Pons (tissue), 1 donor: ENCODE data around the gene FAM89B.

Experiments
- DNase-seq: peaks from one replicate; pipeline ENCODE4 v3.0.0-alpha.2; 2016; ENCODE audit warnings: low spot score

Gene FAM89B

DNA sequence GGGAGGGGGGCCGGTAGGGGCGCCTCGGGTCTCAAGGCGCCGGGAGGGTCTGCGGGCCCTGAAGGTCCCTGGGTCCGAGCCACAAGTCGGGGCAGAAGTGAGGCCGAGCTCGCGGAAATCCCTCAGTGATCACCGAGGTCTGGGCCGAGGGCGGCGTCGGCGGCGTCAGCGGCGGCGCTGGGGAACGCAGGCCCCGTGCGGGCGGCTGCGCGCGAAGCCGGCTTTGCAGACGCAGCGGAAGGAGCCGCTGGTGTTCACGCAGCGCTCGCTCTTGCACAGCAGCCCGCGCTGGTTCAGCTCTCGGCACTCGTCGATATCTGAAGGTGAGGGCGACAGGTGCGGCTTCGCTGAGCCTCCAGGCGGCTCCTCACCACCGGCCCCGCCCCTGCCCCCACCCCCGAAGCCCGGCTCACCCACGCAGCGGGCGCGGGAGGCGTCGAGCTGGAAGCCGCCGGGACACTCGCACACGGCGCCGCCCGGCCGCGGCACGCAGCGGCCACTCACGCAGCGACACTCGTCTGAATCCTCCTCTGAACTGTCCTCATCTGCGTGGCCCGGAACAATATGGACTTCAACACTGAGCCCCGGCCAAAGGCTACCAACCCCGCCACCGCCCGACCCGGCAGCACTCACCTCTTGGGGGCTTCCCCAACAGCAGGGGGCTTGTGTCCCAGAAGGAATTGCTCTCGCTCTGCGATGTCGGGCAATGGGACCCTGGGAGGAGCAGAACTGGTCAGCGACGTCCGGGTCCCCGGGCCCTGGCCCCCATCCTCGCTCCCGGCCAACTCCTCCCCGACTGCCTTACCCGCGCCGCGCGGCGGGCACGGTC lies 33.2 kb upstream of the FAM89B start:
- DNase-seq = no peak

DNA sequence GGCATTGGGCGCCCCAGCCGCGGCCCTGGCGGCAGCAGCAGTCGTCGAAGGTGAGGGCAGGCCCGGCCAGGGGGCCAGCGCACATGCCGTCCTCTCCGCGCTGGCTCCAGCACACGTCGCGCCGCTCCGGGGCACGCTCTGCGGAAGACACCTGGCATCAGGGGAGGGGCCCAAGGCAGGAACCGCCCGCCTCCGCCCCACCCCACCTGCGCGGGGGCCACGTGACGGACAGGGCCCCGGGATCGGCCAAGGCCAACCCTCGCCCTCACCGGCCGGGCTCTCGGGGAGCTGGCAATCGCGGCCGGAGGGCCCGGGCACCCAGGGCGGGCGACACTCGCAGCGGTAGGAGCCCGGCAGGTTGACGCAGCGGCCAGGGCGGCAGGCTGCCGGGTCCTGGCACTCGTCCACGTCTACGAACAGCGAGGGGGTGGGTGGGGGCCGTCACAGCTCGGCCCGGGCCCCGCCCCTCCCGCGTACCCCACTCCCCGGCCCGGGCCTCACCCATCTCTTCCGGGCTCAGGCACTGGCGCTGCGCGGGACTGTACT lies 32.5 kb upstream of the FAM89B start:
- DNase-seq = no peak

DNA sequence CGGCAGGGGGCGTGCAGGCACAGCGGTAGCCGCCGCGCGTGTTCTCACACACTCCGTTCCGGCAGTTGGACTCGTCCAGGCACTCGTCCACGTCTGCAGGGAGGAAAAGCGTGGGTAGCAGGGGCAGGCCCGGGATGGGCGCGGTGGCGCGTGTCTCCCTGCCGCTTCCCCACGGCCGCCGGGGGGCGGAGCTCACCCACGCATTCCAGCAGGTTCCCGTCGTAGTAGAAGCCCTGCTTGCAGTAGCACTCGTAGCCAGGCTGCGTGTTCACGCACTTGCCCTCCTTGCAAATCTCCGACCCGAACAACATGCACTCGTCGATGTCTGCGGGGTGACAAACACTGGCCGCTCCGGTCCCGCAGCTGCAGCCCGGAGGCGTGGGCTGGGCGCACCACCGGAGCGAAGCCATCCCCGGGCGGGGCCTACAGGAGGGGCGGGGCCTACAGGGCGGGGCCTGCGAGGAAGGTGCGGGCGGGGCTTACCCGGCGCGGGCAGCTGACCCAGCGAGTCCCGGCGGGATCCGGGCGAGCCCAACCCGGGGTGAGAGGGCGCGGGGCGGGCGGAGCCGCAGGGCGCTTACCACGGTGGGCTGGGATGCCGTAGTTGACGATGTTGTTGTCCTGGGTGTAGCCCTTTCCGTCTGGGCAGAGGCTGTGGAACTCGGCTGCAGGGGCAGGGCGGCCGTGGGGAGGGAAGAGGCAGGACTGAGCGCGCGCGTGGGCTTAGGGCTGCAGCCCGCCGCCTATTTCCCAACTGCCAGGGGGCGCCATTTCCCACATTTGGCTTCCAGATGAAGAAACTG lies 31.8 kb upstream of the FAM89B start:
- peak; percentile 80 for DNase-seq

DNA sequence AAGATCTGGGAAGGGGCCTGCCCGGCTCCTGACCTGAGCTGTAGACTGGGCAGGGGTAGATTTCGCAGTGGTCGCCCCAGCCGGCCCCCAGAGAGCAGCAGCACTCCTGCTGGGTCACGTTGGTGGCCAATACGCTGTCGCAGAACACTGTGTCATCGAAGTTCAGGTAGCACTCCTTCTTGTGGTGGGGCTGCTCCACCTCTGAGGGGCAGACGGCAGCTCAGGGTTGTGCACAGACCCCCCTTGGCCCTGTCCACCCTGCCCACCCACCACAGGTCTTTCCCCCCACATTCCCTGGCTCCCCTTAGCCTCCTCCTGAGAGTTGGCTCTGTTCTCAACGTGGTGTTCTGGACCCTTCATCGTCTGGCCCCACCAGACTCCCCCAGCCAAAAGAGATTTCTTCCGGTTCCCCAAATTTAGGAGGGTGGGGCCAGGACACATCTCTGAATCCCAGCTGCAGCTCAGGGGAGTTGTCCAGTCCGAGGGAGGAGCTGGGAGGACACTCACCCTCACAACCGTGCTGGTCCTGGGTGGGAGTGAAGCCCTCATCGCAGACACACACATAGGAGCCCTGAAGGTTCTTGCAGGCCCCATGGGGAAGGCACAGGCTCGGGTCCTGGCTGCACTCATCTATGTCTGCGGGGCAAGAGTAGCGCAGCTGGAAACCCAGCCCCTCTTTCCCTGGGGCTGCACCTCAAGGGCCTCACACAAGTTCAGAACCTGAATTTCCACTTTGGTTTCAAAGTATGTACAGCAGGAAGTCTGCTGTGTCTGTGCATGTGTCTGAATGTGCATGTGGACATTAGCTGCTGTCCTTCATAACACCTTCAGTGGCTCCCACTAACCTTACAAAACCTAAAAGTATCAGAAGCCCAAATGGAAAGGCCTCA lies 31.0 kb upstream of the FAM89B start:
- no peak for DNase-seq

DNA sequence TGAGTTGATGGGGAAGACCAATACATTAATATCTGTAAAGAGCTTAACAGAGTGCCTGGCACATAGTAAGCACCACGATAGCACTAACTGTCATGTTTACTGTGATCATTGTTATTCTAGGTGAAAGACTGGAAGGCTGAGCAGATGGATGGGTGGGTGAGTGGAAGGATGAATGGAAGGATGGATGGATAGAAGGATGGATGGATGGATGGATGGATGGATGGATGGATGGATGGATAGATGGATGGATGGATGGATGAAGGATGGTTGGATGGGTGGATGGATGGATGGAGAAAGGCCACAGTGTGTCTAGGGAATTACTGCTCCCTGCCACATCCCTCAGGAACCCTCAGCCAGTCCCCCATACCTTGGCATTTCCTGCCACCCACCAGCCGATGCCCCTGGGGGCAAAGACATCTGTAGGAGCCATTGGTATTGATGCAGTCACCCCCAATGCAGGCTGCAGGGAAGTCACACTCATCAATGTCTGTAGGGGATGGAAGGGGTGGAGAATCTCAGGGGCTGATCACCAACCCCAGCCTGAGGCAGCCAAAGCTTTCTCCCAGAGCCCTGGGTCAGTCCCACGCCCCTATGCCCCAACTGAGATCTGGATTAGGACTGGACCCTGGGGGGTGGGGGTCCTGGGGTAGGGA lies 29.5 kb upstream of the FAM89B start:
- no peak for DNase-seq

DNA sequence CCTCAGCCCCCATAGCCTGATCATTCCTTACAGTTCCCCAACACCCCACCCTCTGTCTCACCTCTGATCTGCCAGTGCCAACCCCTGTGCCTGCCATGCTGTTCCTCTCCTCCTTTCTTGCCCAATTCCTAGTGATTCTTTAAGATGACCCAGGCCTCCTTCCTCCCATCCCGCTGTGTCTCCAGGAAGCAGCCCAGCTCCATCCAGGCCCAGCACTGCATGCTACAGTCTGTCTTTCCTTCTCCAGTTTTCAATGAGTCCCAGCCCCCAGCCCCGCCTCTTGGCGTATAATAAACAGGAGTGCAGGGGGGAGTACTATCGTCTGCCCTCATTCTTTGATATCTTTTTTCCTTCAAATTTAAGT lies 26.5 kb upstream of the FAM89B start:
- no peak for DNase-seq

DNA sequence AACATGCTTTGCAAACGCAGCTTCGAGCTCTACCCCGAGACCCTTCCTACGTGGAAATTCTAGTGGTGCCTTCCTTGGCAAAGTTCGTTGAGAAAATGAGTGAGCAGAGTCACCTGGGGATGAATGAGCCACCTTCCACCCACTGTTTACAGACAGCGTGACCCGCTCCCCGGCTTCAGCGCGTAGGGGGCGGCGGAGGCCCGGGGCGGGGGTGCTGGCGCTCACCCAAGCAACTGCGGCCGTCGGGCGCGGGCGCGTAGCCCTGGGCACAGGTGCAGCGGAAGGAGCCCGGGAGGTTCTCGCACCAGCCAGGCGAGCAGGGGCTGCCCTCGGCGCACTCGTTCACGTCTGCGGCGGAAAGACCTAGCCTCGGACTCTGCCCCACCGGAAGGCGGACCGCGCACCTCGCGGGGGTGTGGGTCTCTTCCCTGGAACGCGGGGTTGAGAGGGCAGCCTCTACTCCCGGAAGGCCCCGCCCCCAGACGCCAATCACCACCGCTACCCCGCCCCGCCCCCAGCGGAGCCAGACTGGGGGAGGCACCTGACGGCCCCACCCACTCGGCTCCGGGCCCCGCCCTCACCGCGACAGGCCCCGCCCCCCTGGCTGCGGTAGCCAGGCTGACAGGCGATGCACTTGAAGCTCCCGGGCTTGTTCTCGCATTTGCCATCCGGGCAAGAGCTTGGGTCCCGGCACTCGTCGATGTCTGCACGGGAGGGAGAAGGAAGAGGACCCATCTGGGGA lies 25.9 kb upstream of the FAM89B start:
- no peak for DNase-seq

DNA sequence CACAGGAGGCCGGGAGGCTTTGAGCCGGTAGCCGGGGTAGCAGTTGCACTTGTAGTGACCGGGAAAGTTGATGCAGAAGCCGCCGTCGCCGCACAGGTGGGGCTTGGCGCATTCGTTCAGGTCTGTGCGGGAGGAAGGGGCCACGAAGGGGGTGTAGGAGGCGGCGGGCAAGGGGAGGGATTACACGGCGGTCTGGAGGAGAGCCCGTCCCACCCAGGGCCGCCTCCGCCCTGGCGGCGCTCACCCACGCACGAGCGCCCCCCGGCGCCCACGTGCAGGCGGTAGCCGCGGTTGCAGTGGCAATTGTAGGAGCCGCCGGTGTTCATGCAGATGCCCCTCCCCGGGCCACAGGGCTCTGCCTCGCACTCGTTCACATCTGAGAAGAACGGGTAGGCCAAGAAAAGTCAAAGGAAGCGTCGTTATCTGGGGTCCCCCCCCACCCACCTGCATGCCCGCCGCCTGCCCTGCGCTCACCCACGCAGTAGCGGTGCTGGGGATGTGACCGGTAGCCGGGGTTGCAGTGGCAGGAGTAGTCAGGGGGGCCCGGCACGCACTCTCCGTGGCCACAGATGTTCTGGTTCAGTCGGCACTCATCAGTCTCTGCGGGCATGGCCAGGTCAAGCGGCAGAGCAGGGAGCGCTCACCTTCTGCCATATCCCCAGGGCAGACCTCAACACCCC lies 24.8 kb upstream of the FAM89B start:
- no peak for DNase-seq

DNA sequence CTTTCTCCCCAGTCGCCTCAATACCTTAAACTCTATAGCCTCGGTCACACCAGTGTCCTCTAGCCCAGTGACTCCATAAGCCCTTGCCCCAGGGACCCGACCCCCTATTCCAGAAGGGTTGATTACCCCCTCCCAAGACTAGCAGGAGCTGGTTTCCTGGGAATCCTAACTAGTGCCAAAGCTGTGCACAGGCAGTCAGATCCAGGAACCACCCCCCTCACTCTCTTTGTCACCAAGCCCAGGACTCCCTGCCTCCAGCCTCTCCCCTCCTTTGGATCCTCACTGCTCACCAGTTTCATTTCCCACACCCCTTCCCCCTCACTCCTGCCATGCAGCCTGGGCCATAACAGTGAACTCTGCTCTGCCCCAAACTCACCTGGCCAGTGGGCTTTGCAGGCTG lies 23.9 kb upstream of the FAM89B start:
- no peak for DNase-seq

DNA sequence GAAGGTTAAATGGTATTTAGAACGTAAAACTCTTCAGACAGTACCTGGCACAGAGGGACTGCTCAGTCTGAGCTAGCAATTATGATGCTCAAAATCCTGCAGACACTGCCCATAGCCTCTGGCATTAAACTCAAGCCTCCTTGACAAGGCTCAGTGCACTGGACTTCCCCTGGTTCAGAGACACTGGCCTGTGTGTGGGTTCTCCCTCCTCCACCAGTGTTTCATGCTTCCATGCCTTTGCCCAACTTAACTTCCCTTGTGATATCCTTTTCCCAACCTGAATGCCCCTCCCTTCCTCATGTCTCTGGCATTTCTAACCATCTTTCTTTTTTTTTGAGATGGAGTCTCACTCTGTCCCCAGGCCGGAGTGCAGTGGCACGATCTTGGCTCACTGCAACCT lies 23.2 kb upstream of the FAM89B start:
- DNase-seq = no peak

DNA sequence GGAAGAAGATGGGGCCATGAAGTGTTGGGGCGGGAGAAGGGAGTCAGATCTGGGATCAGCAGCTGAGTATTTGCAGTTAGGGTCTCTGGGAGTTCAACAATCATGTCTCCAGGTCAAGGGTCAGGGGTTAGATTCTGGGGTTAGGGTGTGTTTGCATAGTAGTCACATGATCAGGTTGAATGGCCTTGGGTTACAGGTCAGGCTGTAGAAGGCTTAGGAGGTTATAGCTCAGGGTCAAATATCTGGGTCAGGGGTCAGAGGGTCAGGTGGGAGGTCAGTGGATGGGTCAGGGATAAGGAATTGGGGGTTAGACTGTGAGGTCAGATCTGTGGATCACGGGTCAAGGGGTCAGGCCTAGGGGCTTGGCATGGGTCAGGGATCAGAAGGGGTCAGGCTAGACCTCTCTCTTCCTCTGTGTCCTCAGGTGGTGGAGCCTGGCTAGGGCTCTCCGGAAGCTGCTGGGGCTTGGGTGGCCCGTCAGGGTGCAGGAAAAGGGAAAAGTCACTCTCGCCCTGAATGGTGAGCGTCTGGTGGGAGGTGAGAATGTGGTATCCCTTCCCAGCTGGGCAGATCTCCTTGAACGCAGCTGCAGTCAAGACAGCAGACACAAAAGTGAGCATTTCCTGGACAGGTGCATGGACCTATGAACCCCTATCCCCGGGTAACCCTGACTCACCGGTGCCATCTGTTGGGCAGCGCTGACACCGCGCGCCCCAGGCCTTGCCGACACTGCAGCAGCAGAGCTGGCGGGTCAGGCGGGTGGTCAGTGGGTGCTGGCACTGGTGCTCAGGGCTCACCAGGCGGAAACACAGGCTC lies 20.6 kb upstream of the FAM89B start:
- DNase-seq = no peak

DNA sequence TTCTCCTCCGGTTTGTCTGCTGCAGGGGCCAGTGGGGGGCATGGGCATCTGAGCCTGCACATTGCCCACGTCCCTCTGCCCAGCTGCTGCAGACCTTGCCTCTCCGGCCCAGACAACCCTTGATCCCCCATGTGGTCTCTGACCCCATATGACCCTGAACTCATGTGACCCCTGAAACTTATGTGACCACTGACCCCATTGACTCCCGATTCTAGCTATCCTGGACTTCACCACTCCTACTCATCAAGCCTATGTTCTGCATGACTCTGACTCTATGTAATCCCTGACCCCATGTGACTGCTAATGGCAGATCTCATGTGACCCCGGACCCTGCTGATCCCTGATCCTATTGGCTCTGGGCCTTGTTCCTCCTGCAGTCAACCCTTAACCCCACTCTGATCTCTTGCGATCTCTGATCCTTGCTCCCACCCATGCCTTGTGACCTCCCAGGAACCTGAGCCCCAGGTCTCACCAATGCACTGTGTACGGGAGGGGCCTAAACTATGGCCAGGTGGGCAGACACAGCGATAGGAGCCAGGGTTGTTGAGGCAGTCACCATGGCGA lies 19.9 kb upstream of the FAM89B start:
- no peak for DNase-seq

DNA sequence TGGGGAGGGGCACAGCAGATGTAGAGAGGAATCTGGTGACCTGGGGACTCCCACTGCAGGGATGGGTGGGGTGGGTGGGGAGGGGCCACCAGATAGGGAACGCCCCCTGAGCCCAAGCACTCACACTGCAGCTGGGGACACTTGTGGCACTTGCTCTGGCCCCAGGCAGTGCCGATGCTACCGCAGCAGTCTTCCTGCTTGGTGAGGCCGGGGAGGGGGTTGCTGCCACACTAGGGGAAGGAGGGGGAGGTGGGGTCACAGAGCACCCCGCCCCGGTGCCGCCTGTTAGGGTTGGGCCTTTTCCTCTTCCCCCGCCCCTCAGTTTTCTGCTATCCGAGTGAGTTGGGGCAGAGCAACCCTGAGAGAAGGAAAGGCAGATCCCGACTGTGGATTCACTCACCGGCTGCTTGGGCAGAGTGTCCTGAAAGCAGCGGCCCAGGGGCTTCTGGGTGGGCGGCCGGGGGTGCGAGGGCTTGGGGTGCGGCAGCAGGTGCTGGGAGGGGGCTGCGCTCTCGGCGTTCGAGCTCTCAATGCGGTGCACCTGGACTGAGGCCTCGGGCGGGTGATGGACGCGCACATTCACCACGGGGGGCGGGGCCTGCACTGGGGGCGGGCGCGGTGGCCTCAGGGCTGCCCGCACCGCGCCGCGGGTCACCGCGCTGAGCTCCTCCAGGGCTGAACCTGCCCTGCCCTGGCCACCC lies 18.9 kb upstream of the FAM89B start:
- no peak for DNase-seq

DNA sequence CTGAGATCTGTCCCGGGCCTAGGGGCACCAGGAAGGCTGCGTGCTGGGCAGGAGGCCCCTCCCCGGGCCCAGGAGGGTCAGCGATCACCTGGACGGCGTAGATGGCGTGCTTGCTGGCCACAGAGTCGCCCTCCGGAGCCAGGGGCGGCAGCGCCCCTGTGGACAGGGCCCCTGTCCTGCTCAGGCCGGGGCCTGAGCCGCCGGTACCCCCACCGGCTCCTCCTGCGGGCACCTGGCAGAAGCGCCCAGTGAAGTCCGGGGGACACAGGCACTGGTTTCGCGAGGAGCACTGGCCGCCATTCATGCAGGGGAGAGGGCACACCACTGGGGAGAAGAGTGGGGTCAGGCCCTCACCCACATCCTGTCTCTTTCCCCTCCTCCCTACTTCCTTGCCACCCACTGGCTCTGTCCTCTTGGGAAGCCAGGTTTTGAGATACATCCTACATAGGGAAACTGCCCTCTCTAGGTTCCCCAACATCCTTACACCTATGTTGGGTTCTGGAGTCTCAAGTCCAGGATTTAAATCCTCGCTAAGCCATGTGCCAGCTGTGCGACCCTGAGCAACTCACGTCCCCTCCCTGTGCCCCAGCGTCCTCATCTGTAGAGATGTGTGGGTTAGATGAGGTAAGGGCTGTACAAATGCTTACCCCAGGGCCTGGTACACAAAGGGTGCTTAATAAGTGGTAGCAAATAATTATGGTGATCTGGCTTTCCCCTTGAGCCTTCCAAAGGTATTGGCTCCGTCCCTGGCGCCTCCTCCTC lies 18.1 kb upstream of the FAM89B start:
- DNase-seq = no peak

DNA sequence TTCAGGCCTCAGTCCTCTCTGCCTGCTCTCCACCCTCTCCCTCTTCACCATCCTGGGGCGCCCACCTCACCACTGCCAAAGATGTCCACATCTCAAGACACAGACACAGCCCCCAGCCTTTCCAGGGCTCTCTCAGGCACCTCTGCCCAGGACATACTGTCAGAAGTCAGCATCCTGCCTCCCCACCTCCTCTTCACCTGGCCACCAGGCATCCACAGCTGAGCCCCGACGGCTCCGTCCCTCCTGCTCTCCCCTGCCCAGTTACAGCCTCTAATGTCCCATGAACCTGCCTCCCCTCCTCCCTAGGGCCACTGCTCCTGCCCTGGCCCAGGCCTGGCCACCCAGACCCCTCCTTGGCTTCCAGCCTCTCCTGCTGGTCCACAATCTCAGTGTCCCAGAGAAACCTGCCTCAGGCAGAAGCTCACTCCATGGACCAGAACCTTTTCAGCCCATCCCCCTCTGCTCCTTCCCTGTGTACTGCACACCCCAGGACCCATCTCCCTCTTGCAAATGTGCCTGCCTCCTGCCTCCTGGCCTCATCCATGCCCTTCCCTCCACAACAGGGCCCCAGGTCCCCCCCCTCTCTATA lies 17.4 kb upstream of the FAM89B start:
- DNase-seq = no peak

DNA sequence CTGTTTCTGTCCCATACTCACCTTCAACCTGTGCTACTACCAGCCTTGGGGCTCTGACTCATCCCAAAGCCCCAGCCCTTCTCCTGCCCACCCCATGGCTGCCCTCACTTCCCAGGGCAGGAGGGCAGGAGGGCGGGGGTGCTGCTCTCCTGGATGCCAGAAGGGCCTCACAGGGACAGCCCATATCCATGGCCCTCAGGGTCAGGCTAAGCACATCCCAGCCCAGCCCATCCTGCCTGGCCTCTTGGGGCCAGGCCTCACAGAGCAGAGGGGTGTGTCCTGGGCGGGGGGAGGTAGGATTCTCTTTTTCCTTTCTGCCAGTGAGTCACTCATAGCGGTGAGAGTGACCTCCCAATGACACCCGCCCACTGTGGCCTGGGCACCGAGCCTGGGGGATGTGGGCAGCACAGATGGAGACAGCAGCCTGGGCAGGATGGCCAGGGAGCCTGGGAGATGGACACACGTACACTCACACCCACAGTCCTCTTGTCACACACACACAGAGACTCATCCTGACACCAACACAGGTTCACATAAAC lies 16.6 kb upstream of the FAM89B start:
- no peak for DNase-seq
